Upper lobe of left lung (tissue), 4 donors: ENCODE measurements around the gene CDYL.

Source experiments
- EP300 ChIP-seq, 4 donors: sonication (generic); formaldehyde crosslinking; IDR thresholded peaks; one replicate each; pipeline ENCODE4 v1.5.1; 2017; ENCODE audit warnings: antibody characterized with exemption in 4 of 4, control low read depth in 2 of 4
- POLR2A ChIP-seq, 4 donors: fragments of 450-650 bp; IDR thresholded peaks; one replicate each; pipeline ENCODE4 v1.5.1; 2016 to 2017; ENCODE audit warnings: antibody characterized with exemption in 4 of 4, mild to moderate bottlenecking in 2 of 4
- POLR2AphosphoS5 ChIP-seq, 2 donors: sonication (generic); formaldehyde crosslinking; IDR thresholded peaks; one replicate each; pipeline ENCODE4 v1.5.1; 2017; ENCODE audit warnings: antibody characterized with exemption in 2 of 2
- TF ChIP-seq, protein P1 (sequence below), 6 experiments: fragments of 450-650 bp in 4 of 6; fragments of 200-600 bp in 2 of 6; sonication (generic) in 2 of 6; IDR thresholded peaks; one replicate each; pipeline ENCODE4 v1.5.1; 2016 to 2019; ENCODE audit warnings: antibody characterized with exemption in 6 of 6

GRCh38 chr6:4914420-4915159 lies 138.4 kb downstream of the CDYL start:
- TF ChIP-seq, protein P1, sequence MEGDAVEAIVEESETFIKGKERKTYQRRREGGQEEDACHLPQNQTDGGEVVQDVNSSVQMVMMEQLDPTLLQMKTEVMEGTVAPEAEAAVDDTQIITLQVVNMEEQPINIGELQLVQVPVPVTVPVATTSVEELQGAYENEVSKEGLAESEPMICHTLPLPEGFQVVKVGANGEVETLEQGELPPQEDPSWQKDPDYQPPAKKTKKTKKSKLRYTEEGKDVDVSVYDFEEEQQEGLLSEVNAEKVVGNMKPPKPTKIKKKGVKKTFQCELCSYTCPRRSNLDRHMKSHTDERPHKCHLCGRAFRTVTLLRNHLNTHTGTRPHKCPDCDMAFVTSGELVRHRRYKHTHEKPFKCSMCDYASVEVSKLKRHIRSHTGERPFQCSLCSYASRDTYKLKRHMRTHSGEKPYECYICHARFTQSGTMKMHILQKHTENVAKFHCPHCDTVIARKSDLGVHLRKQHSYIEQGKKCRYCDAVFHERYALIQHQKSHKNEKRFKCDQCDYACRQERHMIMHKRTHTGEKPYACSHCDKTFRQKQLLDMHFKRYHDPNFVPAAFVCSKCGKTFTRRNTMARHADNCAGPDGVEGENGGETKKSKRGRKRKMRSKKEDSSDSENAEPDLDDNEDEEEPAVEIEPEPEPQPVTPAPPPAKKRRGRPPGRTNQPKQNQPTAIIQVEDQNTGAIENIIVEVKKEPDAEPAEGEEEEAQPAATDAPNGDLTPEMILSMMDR (IDR thresholded peaks at IDR 0.05) = no peak
- no peak for TF ChIP-seq POLR2AphosphoS5 (IDR thresholded peaks at IDR 0.05)
- TF ChIP-seq POLR2A (IDR thresholded peaks at IDR 0.05) = no peak
- no peak for TF ChIP-seq EP300 (IDR thresholded peaks at IDR 0.05)
